NCI-H146 (cell line): Measurements from ENCODE around the gene FGD5.

Experiments used
- DNase-seq: peaks from one replicate; lab custom pipeline; 2025; lab: John Stamatoyannopoulos, UW

Gene FGD5

DNA sequence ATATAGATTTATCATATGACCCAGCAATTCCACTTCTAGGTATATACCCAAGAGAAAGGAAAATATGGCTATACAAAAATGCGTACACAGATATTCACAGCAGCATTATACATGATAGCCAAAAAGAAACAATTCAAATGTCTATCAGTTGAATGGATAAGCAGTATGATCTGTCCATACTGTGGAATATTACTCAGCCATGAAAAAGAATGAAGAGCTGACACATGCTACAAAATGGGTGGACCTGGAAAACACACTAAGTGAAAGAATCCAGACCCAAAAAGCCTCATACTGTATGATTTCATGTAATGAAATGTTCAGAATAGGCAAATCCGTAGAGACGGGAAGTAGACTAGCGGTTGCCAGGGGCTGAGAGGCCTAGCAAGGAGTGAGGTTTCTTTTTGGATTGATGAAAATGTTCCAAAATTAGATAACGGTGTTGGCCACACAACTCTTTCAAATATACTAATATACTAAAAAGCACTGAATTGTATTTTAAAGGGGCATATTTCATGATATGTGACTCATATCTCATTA is 33.4 kb downstream of the FGD5 start:
- DNase-seq: no peak

DNA sequence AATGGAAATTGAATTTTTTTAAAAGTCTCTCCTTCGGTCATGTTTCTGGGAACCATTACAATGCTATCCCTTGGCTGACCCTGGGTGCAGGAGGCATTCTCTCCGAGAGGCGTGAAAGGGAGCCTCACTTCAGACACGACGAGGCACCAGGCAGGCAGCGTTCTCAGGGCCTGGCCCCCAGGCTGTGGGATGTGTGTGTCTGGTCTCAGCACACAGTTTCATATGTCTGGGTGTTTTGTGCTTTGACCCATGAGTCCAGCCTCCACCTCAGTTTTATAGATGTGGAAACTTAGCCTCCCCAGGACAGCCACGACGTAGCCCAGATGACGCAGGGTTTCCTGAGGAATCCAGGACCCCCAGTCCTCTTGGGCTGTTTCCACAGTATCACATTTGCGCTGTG is 34.0 kb downstream of the FGD5 start:
- no peak for DNase-seq

DNA sequence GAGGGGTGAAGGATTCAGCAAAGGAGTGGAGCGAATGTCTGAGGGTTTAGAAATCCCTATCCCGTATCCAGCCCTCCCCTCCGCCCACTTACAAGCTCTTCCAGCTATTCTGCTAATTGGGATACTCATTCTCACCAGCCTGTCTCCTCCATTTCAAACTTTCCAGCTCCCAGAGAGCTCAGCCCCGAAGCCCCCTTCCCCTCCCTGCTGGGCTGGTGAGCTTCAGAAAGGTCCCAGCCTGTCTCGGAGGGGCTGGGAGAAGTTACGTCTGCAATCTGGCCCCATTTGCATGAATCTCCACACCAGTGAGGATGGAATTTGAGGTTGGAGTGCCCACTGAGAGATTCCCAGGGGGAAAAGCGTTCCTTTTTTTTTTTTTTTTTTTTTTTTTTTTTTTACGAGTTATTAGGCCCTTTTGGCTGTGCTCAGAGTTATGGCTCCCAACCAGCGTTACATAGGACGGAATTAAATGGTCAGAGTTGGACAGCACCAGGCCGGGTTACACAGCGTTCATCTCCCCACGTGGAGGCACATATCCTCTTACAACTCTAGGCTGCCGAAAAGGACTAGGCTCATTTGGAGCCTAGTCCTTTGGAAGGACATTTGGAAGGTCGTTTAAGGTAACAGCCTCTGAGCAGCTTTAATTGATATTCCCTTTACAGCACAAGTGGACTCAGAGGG is 34.6 kb downstream of the FGD5 start:
- DNase-seq: no peak

DNA sequence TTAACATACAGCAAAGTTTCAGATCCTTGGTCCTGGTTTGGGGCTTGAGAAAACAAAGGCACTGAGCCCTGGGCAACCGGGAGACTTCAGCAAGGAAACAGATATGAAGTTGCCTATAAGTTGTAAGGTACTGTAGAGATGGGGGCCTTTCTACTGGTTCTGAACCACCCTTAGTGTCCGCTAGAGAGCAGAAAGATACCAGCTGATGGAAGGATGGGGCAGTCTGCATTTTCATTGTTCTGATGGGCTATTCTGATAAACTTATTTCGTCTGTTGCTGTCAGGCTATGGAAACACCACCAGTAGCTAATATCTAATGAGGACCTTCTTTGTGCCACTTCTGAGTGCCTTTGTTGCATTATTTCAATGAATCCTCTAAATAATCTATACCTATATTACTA is 38.7 kb downstream of the FGD5 start:
- no peak for DNase-seq

DNA sequence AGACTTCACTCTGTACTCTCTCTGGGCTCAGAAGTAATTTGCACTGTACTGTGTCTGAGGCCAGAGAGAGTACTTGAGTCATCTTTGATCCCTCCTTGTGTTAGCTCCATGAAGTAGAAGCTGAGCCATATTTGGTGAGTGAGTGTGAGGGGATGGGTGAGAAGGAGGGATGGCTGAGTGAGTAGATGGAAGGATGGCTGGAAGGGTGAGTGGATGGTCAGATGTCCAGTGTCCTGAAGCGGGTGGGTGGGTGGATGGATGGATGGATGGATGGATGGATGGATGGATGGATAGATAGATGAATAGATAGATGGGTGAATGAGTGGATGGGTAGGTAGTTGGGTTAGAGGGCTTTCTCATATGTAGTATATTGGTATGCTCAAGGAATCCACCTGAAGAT is 39.3 kb downstream of the FGD5 start:
- DNase-seq: no peak

DNA sequence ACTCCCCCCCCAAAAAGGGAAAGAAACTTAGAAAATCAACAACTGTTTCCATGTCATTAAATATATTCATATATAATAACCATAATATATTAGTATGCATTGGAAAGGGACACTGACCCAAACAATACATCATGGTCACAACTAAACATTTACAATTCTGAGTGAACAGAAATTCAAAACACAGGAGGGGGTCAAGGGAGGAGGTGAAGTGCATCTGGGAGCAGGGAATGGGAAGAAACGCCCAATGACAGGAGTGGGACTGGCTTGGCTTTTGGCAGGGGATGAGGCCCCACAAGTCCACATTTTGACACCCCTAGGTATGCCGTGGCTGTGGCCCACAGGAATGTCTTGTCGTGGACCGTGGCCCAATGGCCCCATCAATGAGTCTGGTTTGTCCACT is 41.1 kb downstream of the FGD5 start:
- no peak for DNase-seq

DNA sequence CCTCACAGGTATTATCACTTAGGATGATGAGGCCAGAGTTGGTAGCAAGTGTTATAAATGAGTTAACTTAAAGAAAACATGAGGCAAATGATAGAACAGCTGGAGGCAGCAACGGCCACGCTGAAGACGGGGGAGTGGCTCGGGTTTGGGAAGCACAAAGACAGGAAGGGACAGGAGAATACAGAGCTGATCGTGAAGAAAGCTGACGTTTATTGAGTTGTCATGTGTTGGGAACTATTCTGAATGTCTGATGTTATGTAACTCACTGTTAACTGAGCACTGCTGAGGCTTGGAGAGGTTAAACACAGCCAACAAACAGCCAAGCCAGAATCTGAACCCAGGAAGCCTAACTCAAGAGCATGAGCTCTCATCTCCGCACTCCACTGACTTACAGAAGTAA is 42.3 kb downstream of the FGD5 start:
- DNase-seq: no peak

DNA sequence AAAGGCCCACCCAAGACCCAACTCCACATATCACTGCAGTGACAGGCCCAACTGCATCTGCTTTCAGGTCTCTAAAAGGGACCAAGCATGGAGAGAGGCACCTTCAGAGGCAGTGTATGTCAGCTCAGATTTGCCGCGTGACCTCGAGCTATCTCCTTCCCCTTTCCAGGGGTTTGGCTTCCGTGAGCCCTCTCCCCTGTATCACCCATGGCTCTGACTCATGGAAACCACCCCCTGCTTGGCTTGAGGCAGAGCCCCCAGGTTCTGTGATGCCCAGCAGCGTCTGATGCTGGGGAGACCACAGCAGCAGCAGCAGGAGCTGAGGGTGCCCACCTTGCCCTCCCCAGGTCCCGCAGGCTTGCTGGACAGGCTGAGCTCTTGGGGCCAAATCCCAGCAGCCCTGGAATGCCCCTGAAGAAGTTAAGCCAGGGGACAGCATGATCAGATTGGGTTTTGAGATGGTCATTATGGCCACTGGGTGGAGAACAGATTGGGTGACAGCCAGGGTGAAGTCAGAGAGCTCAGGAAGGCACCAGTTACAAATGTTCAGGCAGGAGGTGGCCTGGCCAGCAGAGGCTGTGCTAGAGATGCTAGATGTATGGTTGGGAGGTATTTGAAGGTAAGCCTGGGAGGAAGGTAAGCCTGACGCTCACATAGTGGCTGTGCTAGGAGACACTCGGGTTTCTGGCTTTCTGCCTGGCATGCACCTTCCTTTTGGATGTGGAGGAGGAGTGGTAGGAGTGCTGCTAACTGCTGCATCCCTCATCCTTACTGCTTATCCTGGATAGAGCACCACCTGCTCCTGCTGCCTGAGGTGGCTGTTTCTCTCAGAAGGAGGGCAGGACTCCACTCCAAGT is 42.9 kb downstream of the FGD5 start:
- no peak for DNase-seq

DNA sequence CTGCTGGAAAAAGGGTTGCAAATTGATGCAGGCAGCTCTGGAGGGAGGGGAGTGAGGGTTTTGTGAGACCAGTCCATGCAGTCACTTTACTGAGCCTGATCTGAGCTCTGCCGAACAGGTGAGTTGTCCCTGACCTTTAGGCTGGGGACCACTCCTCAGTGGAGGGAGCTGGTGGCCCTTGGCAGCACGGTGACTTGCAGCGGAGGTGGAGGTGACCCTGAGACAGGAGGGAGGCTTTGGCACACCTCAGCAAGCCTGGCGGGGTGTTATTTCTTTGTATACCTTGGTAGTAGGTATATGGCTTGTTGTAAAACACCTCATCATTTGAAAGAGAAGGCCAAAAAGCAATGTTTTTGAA is 43.5 kb downstream of the FGD5 start:
- no peak for DNase-seq

DNA sequence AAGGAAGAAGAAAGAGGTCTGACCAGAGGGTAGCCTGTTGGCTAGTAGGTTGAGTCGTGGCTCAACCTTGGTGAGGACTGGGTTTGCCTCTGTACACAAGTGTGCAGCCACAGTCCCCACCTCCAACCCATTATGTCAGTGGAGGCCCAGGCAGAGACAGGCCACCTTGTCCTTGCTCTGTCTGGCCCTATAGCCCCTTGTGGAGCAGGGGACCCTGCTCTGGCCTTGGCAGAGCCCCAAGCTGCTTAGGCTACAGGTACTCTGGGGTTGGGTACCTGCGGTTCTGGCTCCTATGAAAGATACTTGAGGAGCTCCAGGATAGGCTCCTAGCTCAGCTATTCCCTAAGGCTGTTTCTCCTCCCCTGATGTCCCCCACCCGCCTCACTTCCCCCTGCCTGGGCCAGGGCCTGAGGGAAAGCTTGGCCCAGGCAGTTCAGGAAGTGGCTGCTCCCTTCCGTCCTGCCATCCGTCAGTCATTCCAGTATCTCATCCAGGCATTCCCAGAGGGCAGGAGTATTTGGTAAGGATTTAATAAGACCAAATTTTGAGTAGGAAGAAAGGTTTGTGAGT is 44.0 kb downstream of the FGD5 start:
- no peak for DNase-seq

DNA sequence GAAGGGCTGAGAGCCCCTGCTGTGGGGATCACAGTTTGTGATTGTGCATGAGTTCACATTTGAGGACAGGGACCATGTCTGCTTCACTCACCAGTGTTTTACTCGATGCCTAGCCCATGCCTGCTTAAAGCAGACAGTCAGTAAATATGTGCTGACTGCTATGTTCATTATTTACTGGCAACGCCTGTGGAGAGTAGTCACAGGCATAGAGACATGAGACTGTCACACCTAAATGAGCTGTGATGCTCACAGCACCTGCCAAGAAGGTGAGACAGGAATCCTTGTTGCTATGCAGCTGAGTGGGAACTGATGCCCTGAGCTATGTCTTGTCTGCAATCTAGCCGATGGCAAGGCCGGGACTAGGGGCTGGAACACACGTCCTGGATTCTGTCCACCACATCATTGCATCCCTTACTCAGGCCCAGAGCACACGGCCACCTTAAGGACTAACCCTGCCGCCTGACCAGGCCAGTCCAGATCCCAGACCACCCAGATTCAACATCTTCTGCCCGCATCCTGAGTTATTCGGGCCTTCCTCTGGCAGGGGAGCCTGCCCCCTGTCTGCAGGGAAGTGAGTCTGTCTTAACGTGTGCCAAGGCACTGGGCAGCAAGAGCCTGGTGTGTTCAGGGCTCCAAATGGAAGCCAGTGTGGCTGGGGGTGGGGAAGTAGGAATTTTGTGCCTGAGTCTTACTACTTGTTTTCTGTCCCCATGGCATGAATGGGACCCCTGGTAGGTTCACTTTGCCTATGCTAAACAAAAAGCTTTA is 44.8 kb downstream of the FGD5 start:
- no peak for DNase-seq

DNA sequence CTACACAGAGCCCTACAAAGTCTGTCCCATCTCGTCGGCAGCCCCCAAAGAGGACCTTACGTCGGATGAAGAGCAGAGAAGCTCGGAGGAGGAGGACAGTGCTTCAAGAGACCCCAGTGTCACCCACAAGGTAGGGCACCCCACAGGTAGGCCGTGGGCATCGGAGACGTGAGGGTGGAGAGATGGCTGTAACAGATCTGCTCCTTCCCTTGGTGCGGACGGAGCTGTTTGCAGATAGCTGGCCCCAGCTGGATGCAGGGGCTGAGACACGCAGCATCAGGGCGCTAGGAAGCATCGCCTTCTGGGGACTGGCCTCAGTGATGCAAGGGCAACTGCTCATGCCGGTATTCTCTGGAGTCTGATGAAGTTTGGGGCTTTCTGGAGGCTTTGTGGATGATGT is 45.4 kb downstream of the FGD5 start:
- DNase-seq: no peak

DNA sequence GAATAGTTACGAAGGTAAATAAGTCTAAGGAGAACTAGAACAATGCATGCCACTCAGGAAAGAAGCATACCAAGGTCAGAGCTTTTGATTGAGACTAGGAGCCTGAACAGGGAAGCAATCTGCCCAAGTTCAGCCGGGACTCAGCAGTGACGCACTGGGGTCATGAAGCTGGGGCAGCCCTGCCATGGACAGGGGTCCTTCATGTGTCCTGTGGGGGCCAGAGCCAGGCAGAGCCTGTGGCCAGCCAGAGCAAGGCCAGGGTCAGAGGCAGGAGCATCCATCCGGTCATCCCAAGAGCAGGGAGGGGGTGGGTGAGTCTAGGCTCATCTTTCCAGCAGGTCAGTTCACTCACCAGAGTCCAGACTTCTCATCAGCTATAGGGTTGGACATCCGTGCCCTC is 47.9 kb downstream of the FGD5 start:
- DNase-seq: no peak

DNA sequence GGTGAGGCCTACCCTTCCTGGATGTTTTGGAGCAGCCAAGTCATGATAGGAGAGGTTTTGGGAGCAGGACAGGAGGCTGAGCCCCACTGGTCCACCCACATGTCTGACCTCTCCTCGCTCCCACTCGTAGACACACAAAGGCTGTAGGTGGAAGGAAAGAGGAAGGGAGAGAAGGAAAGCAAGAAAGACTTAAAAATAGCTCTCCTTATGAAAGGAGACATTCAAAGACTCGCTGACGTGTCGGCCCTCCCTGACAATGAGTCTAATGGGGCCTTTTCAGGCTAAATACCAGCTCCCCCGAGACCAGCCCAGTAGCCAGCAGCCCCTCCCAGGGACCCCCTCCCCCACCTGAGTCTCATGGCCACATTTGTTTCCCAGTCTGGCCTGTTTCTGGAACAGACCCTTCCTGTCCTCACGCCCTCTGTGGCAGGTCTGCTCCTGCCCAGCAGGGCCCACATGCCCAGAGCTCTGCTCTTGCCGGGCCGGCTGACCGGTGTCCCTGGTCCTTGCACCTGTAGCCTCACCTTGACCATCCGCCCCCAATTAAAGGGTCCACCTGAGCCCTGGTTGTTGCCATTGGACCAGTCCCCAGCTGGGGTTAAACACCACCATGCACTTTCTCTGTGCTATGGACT is 49.3 kb downstream of the FGD5 start:
- DNase-seq: no peak

DNA sequence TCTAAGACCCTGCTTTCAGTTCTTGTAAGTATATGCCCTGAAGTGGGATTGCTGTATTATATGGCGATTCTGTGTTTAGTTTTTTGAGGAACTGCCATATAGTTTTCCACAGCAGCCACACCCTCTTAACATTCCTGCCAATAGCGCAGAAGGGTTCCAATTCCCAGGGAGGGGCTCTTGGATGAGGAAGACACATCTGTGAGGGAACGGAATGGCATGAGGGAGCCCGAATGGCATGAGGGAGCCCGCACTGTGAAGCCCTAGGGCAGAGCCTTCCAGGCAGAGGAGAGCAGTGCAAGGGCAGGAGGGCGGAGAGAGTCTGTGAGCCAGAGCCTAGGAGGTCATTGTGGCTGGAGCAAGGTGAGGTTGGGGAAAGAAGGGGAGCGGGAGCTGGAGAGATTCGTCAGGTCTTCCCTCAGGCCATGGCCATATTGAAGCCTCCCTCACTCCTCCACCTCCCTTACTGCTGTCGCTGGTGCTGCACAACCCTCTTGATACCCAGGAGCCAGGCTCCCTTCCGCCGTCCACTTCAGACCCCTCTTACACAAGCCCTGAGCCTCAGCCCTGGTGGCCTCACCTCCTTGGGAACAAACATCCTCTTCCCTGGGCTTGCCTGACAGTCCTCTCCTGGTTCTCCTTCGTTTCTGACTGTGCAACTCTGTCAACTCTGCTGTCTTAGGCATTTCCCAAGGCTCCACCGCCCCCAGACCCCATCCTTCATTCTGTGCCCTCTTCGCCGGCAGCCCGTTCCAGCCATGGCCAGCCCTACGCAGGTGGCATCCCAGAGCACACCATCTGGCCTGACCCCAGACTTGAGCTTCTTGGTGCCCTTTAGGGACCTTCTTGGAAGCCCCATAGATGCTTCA is 51.4 kb downstream of the FGD5 start:
- no peak for DNase-seq

DNA sequence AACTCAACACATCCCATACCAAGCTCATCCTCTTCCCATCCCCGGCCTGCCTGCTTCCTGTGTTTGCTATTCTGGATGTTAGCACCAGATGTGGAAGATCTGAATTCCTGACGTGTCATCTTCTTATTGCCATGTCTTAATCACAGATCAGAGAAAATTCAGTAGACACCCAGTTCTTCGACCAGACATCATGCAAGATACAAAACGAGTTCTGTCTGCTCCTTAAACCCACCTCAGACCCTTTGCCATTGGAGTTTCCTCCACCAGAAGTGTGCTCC is 52.0 kb downstream of the FGD5 start:
- DNase-seq: no peak

DNA sequence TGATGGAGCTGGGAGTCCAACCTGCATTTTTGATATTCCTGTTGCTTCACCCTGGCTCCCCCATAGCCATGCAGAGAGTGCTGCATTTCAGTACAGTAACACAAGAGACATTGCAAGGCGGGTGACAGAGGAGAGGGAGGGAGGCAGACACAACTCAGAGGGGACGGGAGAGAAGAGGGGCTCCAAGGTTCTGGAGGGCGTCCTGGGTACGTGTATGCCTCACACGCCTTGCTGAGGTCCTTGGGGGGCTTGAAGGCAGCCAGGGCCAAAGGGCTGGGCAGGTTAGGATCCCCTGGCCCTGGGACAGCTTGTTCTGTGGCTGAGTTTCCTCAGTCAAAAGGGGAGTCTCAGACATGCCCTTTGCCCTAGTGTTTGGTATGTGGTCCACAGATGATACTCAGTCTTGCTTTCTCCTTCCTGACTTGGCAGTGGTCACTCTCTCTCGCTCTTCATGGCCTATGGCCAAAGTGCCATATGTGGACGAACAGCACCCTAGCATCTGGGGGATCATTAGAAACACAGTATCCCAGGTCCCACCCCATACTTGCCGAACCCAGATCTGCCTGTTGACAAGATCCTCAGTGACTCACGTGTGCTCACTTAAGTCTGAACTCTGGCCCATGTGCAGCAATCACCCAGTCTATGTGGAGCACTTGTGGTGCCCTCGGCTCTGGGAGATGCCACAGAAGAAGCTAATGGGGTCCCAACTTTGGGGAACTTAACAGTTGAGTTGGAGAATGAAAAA is 52.9 kb downstream of the FGD5 start:
- DNase-seq: no peak

DNA sequence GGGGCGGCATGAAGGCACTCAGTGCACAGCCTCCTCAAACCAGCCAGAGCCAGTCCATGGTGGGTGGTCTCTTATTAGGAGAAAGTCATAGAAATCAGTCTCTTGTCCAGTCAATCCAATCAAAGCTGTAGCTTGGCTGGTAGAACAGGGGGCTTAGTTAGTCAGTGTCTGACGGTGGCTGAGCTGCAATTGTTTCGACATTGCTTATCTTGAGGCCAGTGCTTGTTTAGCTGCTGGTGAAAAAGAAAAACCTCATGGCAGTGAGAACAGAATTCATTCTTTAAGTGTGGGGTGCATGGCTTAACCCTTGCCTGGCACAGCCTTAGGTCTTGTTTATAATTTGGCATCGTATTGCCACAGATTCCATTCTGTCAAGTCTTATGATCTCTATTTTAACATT is 53.9 kb downstream of the FGD5 start:
- DNase-seq: no peak

DNA sequence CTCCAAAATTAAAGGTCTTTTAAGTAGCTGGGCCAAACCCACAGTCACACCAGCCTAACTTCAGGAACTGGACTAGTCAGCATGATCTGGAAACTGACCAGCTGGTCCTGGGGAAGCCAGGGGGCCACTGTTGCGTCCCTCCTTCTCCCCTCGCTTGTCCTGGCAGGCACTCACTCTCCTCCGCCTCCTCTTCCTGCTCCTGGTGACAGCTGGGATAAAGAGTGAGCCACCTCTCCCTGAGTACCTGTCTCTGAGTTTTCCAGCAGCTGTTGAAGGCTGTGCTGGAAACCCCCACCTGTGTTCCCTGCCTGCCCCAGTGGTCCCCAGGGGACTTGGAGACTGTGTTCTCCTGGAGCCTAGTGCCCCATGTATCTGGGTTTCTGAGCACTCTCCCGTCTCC is 56.0 kb downstream of the FGD5 start:
- no peak for DNase-seq

DNA sequence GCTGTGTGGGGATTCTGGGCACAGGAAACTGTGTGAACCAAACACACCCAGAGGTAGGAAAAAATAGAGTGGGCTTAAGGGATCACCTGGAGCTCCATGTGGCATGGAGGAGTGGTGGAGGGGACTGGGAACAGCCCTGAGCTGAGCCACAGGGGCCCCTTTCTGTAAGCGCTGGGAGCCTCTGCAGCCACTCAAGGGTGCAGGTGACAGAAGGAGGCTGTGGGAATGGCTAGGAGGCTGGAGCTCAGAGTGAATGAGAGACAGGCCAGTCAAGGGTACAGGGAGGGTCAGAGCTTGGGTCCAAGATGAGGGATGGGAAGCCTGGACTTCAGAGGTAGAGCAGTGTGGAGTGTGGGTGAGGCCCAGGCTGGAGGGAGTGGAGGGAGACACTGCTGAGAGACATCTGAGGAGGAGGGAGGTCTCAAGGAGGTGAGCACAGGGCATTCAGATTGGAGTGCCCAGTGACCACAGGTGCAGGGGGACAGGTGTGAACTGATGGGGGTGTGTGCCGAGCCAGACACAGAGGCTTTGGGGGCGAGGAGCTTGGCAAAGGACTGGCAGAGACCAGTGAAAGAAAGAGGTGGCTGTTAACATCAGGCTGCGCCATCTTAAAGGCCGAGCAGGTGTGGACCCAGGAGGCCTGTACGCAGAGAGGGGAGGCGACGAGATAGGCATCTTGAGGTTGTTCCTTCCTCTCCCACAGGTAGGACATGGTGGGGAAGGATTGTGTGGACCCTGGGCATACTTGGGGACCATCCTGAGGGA is 56.8 kb downstream of the FGD5 start:
- no peak for DNase-seq
